OCI-LY7 (cell line): ENCODE data around the gene ZNF605.

Source experiments
- CTCF ChIP-seq: fragments of 200-600 bp; sonication (generic); conservative IDR thresholded peaks from 2 replicates; pipeline ENCODE4 v1.5.1; 2014; ENCODE audit warnings: mild to moderate bottlenecking, antibody characterized with exemption, low read length, moderate library complexity, mixed read lengths
- EZH2phosphoT487 ChIP-seq: fragments of 200-600 bp; sonication (generic); IDR thresholded peaks from 2 replicates; pipeline ENCODE4 v1.6.1; 2018; ENCODE audit warnings: low read depth, borderline replicate concordance, mild to moderate bottlenecking, mixed run types, antibody characterized with exemption, low read length, moderate library complexity, mixed read lengths

- TF ChIP-seq CTCF (no peak), EZH2phosphoT487 (no peak)
Observed at GRCh38 chr12:132940071-132940719, 15.9 kb downstream of the ZNF605 start.
